ENCODE results near the gene S100P. TPM values are rescaled to one million over a fixed set of nuclear protein-coding genes. Genes with fewer than 3 reads are reported as not detected.
A peak's percentile ranks its signal among the peaks of the same experiment; 100 is the strongest.
"Not testable (repeated sequence)": the region's sequence is repeated elsewhere in the genome, so short reads cannot be mapped to it uniquely, and the experiment has no call there.

Gene S100P
- 10 to 100 TPM in 2 of 3 donors, 1 to 10 TPM in 1; 1.2 to 77.3 (median 48.6) TPM for polyA plus RNA-seq

- H3K27ac ChIP-seq (ENCODE audit: low read depth, low read length): peak within 1 kb of the TSS; percentile 51
- WGBS, 3 donors: 69 to 83% (median 74%) methylated on average over 29 of the region's 29 CpGs
Measured at GRCh38 chr4:6693231-6694176, at the start of gene S100P. Gene S100P, plus strand, starts transcription at chr4:6693878. Its CDS starts 55 bp downstream, at chr4:6693933.

DNA sequence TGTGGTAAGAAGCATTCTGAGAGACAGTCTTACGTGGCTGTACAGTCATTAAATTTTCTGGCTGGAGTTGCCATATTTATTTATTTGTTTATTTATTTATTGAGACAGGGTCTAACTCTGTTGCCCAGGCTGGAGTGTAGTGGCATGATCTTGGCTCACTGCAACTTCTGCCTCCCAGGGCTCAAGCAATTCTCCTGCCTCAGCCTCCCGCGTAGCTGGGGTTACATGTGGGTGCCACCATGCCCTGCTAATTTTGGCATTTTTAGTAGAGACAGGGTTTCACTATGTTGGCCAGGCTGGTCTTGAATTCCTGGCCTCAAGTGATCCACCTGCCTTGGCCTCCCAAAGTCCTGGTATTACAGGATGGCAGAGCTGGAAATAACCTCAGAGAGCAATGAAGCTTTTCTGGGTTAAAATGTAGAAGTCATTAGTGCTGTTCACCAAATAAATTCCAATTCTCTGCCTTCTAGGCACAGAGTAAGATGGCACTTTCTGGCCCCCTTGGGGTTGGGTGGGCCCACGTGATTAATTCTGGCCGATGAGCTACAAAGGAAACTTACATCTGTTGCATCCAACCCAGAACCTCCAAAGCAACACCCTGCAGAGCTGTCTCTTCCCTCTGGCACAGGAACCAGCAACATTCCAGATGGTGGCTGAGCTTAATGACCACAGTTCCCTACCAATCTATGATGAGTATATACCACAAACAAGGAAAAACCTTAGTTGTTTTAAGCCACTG is 48.7 kb upstream of the S100P start:
- no peak overlapping the region for H3K27ac ChIP-seq (ENCODE audit: low read depth, low read length)
- WGBS, 3 donors: 71 to 72% (median 71%) methylated on average over 5 of the region's 5 CpGs

DNA sequence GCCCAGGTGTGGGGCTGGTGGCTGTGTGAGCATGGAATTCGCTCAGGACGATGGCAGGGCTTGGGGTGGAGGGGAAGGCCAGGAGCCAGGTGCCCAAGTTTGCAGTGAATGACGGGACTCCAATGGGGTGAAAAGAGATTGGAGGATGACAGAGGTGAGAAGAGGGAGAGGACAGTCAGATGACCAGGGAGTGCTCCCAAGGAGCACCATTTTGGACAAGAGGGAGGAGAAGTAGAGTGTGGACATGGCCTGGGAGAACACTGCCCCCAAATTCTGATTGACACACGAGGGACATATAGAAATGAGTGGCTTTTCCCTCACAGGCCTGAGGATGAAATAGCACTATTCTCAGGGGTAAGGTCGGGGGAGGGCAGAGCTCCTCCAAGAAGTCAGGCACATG is 46.5 kb upstream of the S100P start:
- 75 to 88% (median 82%) methylated on average over 5 of the region's 5 CpGs for WGBS, 3 donors

DNA sequence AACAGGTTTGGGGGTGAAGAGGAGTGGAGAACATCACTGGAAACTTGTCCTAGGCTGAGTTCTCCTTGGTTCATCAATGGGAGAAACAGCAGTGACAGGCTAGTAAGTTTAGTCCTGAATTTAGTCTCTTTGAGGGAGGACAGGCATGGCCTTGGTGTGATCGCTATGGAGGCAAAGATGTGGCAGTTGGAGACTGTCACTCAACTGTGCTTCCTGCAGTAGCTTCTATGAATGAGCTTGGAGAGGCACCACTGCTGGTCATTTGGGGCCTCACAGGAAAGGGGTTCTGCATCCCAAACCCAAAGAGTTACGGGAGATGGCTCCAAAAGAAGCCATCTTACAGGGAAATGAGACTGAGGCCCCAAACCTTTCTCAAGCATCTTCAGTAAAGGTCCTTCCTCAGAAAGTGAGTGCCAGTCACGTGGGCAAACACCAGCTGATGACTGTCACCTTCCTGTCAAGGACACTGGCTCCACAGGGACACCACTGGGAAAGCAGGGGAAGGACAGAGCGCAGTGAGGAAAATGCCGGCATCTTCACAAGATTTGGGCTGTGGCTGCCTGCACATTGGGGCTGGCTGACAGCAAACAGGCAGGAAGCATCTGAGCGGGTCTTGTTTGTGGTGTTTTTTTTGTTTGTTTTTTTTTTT is 46.0 kb upstream of the S100P start:
- no peak overlapping the region for H3K27ac ChIP-seq (ENCODE audit: low read depth, low read length)
- WGBS, 3 donors: 52 to 76% (median 62%) methylated on average over 6 of the region's 6 CpGs

More for the DNA sequence above, 46.5 kb upstream of the S100P start:
- no peak overlapping the region for H3K27ac ChIP-seq (ENCODE audit: low read depth, low read length)

GRCh38 chr4:6649216-6649615 is 44.5 kb upstream of the S100P start:
- H3K27ac ChIP-seq (ENCODE audit: low read depth, low read length): no peak overlapping the region
- 89 to 92% (median 89%) methylated on average over 8 of the region's 8 CpGs for WGBS, 3 donors

- WGBS, 3 donors: 50 to 94% (median 58%) methylated on average over 2 to 3 of the region's 3 CpGs
Measured at GRCh38 chr4:6654211-6654610, 39.5 kb upstream of the S100P start.

DNA sequence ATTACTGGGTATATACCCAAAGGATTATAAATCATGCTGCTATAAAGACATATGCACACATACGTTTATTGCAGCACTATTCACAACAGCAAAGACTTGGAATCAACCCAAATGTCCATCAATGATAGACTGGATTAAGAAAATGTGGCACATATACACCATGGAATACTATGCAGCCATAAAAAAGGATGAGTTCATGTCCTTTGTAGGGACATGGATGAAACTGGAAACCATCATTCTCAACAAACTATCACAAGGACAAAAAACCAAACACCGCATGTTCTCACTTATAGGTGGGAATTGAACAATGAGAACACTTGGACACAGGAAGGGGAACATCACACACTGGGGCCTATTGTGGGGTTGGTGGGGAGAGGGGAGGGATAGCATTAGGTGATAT is 38.4 kb upstream of the S100P start:
- H3K27ac ChIP-seq (ENCODE audit: low read depth, low read length): not testable (repeated sequence)
- 75 to 90% (median 87%) methylated on average over 2 of the region's 2 CpGs for WGBS, 3 donors

More at GRCh38 chr4:6654211-6654610, 39.5 kb upstream of the S100P start:
- not testable (repeated sequence) for H3K27ac ChIP-seq (ENCODE audit: low read depth, low read length)

DNA sequence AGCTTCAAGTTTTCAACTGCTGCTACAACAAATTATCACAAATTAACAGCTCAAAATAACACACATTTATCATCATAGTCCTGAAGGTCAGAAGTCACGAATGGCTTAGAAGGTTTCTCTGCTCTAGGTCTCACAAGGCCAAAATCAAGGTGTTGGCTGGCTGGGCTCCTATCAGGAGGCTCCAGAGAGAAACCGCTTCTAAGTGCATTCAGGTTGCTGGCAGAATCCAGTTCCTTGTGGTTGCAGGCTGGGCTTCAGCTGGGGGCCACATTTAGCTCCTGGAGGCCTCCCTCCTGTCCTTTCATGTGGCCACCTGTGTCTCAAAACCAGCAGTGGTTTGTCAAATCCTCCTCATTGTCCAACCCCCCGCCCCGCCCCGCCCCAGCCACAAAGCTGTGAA is 37.8 kb upstream of the S100P start:
- H3K27ac ChIP-seq (ENCODE audit: low read depth, low read length): no peak overlapping the region
- 88 to 98% (median 94%) methylated on average over 5 of the region's 5 CpGs for WGBS, 3 donors

GRCh38 chr4:6657242-6658208 is 36.2 kb upstream of the S100P start:
- no peak overlapping the region for H3K27ac ChIP-seq (ENCODE audit: low read depth, low read length)
- WGBS, 3 donors: 74 to 85% (median 76%) methylated on average over 65 of the region's 65 CpGs

DNA sequence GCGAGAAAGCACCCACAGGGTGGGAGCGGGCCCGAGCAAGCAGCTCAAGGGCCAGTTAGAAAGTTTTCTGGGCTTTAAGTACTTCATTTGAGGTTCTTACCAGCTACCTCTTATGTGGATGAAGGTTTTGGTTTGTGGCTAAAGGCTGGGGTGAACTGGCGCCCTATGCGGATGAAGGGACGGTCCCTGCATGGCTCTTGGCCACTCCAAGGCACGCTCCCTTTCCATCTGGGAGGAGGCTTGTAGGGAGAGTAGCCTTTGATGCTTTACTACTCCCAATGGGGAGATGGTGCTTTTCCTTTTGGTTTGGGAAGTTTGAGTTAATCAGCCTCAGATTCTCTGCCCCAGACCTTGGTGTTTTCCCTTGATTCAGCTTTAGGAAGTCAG is 35.5 kb upstream of the S100P start:
- WGBS, 3 donors: 78 to 95% (median 88%) methylated on average over 7 of the region's 7 CpGs
- H3K27ac ChIP-seq (ENCODE audit: low read depth, low read length): no peak overlapping the region

DNA sequence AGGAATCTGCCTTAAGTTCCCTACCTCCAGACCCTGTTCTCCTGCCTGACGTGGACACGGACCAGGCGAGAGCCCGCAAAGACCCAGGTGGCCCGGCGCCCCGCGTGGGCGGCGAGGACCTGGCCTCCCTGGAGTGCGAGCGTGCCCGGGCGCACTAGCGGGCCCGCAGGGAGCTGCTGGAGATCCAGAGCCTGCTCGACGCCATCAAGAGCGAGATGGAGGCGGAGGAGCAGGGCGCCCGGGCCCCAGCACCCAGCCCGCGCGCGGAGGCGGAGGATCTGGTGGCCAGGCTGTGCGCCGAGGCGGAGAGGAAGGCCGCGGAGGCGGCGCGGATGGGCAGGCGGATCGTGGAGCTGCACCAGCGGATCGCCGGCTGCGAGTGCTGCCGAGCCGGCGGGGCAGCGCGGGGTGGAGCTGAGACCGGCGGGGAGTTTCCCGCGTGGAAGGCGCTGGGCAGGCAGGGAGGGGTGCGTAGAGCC is 35.0 kb upstream of the S100P start:
- WGBS, 3 donors: 3 to 10% (median 7%) methylated on average over 52 of the region's 52 CpGs
- no peak overlapping the region for H3K27ac ChIP-seq (ENCODE audit: low read depth, low read length)

DNA sequence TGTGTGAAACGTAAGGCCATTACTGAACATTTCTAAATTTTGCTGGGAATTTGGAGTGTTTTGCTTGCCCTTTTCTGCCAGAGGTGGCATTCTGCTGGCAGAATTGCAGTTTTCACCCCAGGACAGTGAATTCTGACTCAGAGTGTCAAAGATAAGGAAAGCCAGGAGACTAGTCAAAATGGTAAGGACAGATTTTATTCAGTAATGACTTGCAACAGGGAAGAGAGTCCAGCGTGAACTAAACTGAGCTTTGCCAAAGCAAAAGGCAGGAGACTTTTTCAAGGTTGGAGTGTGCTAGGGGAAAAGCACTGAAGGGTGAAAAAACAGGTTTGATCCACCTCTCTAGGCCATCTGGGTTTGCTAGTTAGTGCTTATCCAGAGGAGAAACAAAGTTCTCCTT is 33.8 kb upstream of the S100P start:
- 73 to 96% (median 92%) methylated on average over 2 of the region's 2 CpGs for WGBS, 3 donors
- no peak overlapping the region for H3K27ac ChIP-seq (ENCODE audit: low read depth, low read length)

DNA sequence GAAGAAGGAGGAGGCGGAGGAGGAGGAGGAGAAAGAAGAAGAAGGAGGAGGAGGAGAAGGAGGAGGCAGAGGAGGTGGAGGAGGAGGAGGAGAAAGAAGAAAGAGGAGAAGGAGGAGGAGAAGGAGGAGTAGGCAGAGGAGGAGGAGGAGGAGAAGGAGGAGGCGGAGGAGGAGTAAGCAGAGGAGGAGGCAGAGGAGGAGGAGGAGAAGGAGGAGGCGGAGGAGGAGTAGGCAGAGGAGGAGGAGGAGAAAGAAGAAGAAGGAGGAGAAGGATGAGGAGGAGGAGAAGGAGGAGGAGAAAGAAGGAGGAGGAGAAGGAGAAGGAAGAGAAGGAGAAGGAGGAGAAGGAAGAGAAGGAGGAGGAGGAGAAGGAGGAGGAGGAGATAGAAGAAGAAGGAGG is 33.2 kb upstream of the S100P start:
- 90 to 95% (median 93%) methylated on average over 3 of the region's 3 CpGs for WGBS, 3 donors
- no peak overlapping the region for H3K27ac ChIP-seq (ENCODE audit: low read depth, low read length)

GRCh38 chr4:6662591-6662990 is 31.1 kb upstream of the S100P start:
- H3K27ac ChIP-seq (ENCODE audit: low read depth, low read length): no peak overlapping the region
- WGBS, 3 donors: 89 to 97% (median 94%) methylated on average over 3 of the region's 3 CpGs

DNA sequence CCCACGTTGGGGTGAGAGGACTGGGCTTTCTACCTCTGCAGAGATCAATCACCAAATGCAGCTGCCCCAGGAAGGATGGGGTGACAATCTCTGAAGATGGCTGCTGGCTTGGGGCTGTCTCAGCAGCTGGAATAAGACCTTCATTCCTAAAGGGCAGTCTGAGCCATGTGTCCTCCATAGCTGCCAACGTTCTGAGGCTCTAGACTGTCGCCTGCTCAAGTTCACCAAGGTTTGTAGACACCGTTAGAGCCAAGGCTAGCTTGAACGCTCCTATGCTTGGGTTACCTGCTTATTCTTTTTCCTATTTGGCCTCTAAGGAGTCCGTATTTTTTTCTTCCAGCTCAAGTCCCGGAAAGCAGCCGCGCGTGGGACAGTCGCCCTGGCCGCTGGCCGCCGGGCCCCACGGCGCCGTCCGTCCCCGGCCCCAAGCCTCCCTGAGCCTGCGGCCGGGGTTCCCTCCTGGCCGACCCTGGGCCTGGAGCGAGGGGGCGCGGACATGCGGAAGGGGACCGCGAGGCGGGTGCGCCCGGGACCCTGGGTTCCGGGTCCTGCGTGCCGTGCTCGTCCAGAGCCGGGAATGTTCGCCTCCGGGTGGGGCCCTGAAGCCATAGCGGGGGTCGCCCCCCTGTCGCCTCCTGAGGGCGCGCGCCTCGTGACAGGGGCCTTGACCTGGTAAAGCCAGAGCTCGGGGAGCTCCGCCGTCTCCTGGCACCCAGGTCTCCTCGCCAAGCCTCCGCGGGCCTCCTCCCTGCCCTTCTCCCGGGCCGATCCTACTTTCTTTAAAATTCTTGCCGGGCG is 29.9 kb upstream of the S100P start:
- H3K27ac ChIP-seq (ENCODE audit: low read depth, low read length): no peak overlapping the region

GRCh38 chr4:6665320-6665654 is 28.4 kb upstream of the S100P start:
- WGBS, 3 donors: 91 to 96% (median 96%) methylated on average over 8 to 9 of the region's 9 CpGs

More for the DNA sequence above, 29.9 kb upstream of the S100P start:
- WGBS, 3 donors: 14 to 15% (median 14%) methylated on average over 47 to 55 of the region's 55 CpGs

DNA sequence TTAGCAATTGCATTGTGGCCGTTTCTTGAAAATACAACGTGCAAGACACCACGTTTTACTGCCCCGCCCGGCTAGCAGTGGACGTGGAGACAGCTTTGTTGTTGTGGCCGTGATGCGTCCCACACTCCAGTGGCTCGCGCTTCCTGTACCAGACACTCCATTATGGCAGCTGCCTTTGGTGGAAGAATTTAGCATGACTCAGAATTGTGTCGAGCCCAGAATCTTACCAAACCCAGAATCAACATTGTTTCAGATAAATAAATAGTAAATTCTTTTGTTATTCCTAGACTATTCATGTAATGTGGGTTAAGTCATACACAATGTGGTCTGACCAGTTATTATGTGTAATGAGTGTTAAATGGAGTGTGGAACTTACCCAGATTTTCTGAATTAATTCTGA is 25.3 kb upstream of the S100P start:
- no peak overlapping the region for H3K27ac ChIP-seq (ENCODE audit: low read depth, low read length)

More at GRCh38 chr4:6665320-6665654, 28.4 kb upstream of the S100P start:
- no peak overlapping the region for H3K27ac ChIP-seq (ENCODE audit: low read depth, low read length)

More for the DNA sequence above, 25.3 kb upstream of the S100P start:
- 88 to 90% (median 89%) methylated on average over 11 of the region's 11 CpGs for WGBS, 3 donors

Measured in adipose tissue (tissue), 3 donors.